ENCODE results near the gene RNLS.

Gene RNLS

GRCh38 chr10:88261152-88261551 lies 322.0 kb downstream of the RNLS start:
- peaks cover 30% of the 10 kb centered on the region for H3K36me3 ChIP-seq (ENCODE audit: insufficient read depth, low read length)
- no peaks in the 10 kb centered on the region for H3K9me2 ChIP-seq (ENCODE audit: low read depth, low read length)
- H3K4me1 ChIP-seq (ENCODE audit: insufficient read depth, low read length, severe bottlenecking), result peaks cover 10% of the 10 kb centered on the region
- H2AFZ ChIP-seq (ENCODE audit: low read length), result no peak overlapping the region
- H3K4me3 ChIP-seq (ENCODE audit: low read depth, low read length, poor library complexity, severe bottlenecking), result no peak overlapping the region
- H4K20me1 ChIP-seq (ENCODE audit: insufficient read depth, low read length), result no peaks in the 10 kb centered on the region
- no peak for TF ChIP-seq EZH2 (IDR thresholded peaks at IDR 0.05; ENCODE audit: borderline replicate concordance, low read length)
- TF ChIP-seq CTCF (IDR thresholded peaks at IDR 0.05; ENCODE audit: low read length), result no peak
- no peaks in the 10 kb centered on the region for H3K27me3 ChIP-seq (ENCODE audit: insufficient read depth, low read length)
- H3K9me3 ChIP-seq (ENCODE audit: low read length), result no peaks in the 10 kb centered on the region
- H3K27ac ChIP-seq (ENCODE audit: low read depth, low read length, poor library complexity, severe bottlenecking), result no peak overlapping the region
- no peaks in the 10 kb centered on the region for H3F3A ChIP-seq (ENCODE audit: insufficient read depth, low read length)
- no peak overlapping the region for H3K4me2 ChIP-seq (ENCODE audit: low read length)
- no peaks in the 10 kb centered on the region for H3K79me2 ChIP-seq (ENCODE audit: insufficient read depth, low read length)
- no peak overlapping the region for H3K9ac ChIP-seq (ENCODE audit: low read length)

DNA sequence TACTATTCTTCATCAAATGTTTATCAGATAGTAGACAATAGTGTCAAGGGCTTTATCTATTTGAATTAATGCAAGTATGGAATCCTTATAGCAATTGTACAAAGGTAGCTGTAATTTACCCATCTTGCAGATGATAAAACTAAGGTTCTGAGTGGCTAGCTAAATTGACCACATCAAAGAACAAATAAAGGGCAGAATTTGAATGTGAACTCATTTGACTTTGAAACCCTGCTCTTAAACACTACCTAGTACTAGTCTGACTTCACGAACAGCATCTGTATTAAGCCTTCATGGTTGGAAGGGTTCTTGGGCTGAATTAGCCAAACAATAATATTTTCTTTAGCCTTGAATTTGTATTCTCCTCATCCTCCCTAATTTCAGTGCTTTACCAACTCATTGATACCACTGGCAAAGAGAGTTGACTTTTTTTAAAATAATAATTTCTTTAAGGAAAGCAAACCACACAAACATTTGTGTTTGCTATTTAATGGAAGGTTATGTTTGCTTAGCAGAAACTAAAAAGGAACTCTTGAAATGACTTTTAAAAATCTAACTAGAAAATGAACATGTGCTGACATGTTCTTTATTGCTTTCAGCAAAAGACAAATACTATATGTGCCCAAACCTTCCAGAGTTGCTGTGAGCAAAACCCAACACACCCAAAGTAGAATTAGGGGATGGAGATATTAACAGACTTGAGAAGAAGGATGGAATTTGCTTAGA lies 322.6 kb downstream of the RNLS start:
- no peak overlapping the region for H2AFZ ChIP-seq (ENCODE audit: low read length)
- peaks cover 10% of the 10 kb centered on the region for H3K4me1 ChIP-seq (ENCODE audit: insufficient read depth, low read length, severe bottlenecking)
- H3K9me2 ChIP-seq (ENCODE audit: low read depth, low read length), result no peaks in the 10 kb centered on the region
- H4K20me1 ChIP-seq (ENCODE audit: insufficient read depth, low read length), result no peaks in the 10 kb centered on the region
- H3K79me2 ChIP-seq (ENCODE audit: insufficient read depth, low read length), result no peaks in the 10 kb centered on the region
- H3K27me3 ChIP-seq (ENCODE audit: insufficient read depth, low read length), result no peaks in the 10 kb centered on the region
- TF ChIP-seq EZH2 (IDR thresholded peaks at IDR 0.05; ENCODE audit: borderline replicate concordance, low read length) (no peak), CTCF (IDR thresholded peaks at IDR 0.05; ENCODE audit: low read length) (no peak)
- no peak overlapping the region for H3K9ac ChIP-seq (ENCODE audit: low read length)
- H3K36me3 ChIP-seq (ENCODE audit: insufficient read depth, low read length), result peaks cover 30% of the 10 kb centered on the region
- no peaks in the 10 kb centered on the region for H3F3A ChIP-seq (ENCODE audit: insufficient read depth, low read length)
- no peak overlapping the region for H3K27ac ChIP-seq (ENCODE audit: low read depth, low read length, poor library complexity, severe bottlenecking)
- no peaks in the 10 kb centered on the region for H3K9me3 ChIP-seq (ENCODE audit: low read length)
- H3K4me2 ChIP-seq (ENCODE audit: low read length), result no peak overlapping the region
- H3K4me3 ChIP-seq (ENCODE audit: low read depth, low read length, poor library complexity, severe bottlenecking), result no peak overlapping the region

GRCh38 chr10:88259381-88259780 lies 323.7 kb downstream of the RNLS start:
- Histone ChIP-seq H3K4me1 (ENCODE audit: insufficient read depth, low read length, severe bottlenecking) (peaks cover 10% of the 10 kb centered on the region), H3K27me3 (ENCODE audit: insufficient read depth, low read length) (no peaks in the 10 kb centered on the region), H3K4me2 (ENCODE audit: low read length) (no peak overlapping the region), H3K4me3 (ENCODE audit: low read depth, low read length, poor library complexity, severe bottlenecking) (no peak overlapping the region), H3K9me3 (ENCODE audit: low read length) (no peaks in the 10 kb centered on the region), H3K27ac (ENCODE audit: low read depth, low read length, poor library complexity, severe bottlenecking) (no peak overlapping the region), H3F3A (ENCODE audit: insufficient read depth, low read length) (no peaks in the 10 kb centered on the region), H3K36me3 (ENCODE audit: insufficient read depth, low read length) (peaks cover 41% of the 10 kb centered on the region), H3K79me2 (ENCODE audit: insufficient read depth, low read length) (no peaks in the 10 kb centered on the region), H3K9me2 (ENCODE audit: low read depth, low read length) (no peaks in the 10 kb centered on the region), H4K20me1 (ENCODE audit: insufficient read depth, low read length) (no peaks in the 10 kb centered on the region), H3K9ac (ENCODE audit: low read length) (no peak overlapping the region), H2AFZ (ENCODE audit: low read length) (no peak overlapping the region)
- TF ChIP-seq CTCF (IDR thresholded peaks at IDR 0.05; ENCODE audit: low read length), result no peak

All from OCI-LY1 (cell line).